Brain microvascular endothelial cell (primary cell): ENCODE measurements around the gene STK38L.

Source experiments
- DNase-seq: peaks from one replicate; pipeline ENCODE4 v3.0.0-alpha.2; 2020
- H3K27ac ChIP-seq: fragments of 250-450 bp; sonication (Bioruptor Pico); 2 replicates; pipeline ENCODE4 v1.5.1; 2020; ENCODE audit warnings: mild to moderate bottlenecking, moderate library complexity
- H3K27me3 ChIP-seq: fragments of 250-450 bp; sonication (Bioruptor Pico); replicated peaks from 2 replicates; pipeline ENCODE4 v1.5.1; 2020; ENCODE audit warnings: mild to moderate bottlenecking
- H3K36me3 ChIP-seq: fragments of 250-450 bp; sonication (Bioruptor Pico); replicated peaks from 2 replicates; pipeline ENCODE4 v1.5.1; 2020; ENCODE audit warnings: mild to moderate bottlenecking
- H3K4me3 ChIP-seq: 2 replicates; pipeline ENCODE4 v1.5.1; 2011; ENCODE audit warnings: low read depth, mild to moderate bottlenecking, control low read depth, low read length, moderate library complexity
- in situ Hi-C: cut with HindIII; loops from 2 replicates; pipeline ENCODE4 v1.10.0; 2017; ENCODE audit warnings: low sequenced_read_pairs, low pct_ligation_motif_present
- TF ChIP-seq, protein P1 (sequence below): IDR thresholded peaks from 2 replicates; pipeline ENCODE4 v1.5.1; 2011; ENCODE audit warnings: low read depth, mild to moderate bottlenecking, moderate library complexity, low read length, control low read depth, inconsistent platforms; ENCODE audit errors: missing control alignments

STK38L gene

DNA sequence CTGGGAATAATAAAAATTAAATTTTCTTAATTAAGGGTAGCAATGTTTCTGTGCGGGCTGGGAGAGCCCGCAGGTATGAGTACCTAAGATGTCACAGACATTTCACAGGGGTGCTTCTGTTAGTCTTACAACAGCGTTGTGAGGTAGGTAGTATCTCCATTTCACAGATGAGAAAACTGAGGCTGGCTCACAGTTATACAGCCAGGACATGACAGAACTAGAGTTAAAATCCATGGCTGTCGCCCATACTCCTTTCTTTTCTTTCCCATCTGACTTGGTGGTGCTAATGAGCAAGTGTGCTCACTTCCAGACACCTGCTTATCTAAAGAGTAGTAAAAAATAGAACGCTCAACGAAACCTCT is 90.6 kb downstream of the STK38L start:
- Histone ChIP-seq H3K27me3 (no peaks in the 10 kb centered on the region), H3K4me3 (no peak overlapping the region), H3K36me3 (no peaks in the 10 kb centered on the region), H3K27ac (no peak overlapping the region)
- in situ Hi-C loops, result no loop called here
- TF ChIP-seq, protein P1, sequence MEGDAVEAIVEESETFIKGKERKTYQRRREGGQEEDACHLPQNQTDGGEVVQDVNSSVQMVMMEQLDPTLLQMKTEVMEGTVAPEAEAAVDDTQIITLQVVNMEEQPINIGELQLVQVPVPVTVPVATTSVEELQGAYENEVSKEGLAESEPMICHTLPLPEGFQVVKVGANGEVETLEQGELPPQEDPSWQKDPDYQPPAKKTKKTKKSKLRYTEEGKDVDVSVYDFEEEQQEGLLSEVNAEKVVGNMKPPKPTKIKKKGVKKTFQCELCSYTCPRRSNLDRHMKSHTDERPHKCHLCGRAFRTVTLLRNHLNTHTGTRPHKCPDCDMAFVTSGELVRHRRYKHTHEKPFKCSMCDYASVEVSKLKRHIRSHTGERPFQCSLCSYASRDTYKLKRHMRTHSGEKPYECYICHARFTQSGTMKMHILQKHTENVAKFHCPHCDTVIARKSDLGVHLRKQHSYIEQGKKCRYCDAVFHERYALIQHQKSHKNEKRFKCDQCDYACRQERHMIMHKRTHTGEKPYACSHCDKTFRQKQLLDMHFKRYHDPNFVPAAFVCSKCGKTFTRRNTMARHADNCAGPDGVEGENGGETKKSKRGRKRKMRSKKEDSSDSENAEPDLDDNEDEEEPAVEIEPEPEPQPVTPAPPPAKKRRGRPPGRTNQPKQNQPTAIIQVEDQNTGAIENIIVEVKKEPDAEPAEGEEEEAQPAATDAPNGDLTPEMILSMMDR, result no peak
- no peak for DNase-seq

DNA sequence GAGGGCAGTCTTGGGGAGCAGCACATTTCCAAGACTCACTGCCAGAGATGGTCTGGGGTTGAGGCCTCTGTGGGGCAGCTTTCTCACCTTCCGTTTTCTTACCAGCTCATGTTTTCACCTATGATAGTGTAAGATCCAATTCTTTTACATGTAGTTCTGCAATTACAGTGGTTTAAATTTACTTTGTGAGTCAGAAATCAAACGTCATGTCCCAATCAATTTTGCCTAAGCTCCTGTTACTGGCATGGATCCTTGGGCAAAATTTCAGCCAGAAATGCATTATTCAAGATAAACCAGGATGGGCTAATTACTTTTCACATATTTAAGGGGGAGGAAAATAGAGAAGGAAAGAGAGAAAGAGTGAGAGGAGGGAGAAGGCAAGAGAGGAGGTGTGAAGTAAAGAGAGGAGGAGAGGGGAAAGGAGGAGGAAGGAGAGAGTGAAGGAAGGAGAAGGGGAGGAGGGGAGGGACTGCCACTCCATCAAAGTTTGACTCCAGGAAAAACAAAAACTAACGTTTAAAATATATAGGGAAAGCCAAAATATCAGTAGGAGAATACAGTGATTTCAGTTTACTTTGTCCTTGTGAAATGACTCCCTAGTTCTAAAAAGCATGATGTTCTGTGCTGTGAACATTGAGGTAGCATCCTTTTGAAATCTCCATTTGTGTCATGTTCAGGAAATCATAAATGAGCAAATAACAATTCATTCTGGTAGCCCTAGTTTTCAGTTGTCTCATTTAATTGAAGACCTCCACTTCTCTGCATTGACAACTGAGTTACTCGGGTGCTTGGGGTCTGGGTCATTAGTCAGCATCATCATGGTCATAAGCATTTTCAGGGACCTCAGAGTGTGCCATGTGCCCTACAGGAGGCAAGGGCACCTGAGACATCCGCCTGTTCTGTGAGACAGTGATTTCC is 91.5 kb downstream of the STK38L start:
- in situ Hi-C loops, result no loop called here
- no peak for DNase-seq
- Histone ChIP-seq H3K36me3 (no peaks in the 10 kb centered on the region), H3K27me3 (no peaks in the 10 kb centered on the region), H3K27ac (no peak overlapping the region), H3K4me3 (no peak overlapping the region)
- TF ChIP-seq, protein P1, result no peak

DNA sequence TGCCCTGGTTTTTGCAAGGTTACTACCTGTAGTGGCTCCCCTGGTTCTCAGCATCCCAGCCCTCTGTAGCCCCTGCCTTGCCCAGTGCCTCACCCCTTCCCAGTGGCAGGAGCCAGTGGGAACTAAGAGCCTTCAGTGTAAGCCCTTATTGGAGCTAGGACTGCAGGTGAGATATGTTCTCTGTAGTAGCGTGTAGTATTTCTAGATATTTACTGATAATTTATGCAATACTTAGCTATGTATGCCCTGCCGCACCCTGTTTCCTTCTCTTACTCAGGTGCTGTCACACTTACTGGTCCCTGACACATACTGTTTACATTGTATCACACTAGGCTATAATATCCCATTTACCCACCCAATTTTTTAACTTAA is 92.2 kb downstream of the STK38L start:
- Histone ChIP-seq H3K27ac (no peak overlapping the region), H3K36me3 (no peaks in the 10 kb centered on the region), H3K27me3 (no peaks in the 10 kb centered on the region), H3K4me3 (no peak overlapping the region)
- TF ChIP-seq, protein P1, result no peak
- DNase-seq, result no peak
- in situ Hi-C loops, result no loop called here

DNA sequence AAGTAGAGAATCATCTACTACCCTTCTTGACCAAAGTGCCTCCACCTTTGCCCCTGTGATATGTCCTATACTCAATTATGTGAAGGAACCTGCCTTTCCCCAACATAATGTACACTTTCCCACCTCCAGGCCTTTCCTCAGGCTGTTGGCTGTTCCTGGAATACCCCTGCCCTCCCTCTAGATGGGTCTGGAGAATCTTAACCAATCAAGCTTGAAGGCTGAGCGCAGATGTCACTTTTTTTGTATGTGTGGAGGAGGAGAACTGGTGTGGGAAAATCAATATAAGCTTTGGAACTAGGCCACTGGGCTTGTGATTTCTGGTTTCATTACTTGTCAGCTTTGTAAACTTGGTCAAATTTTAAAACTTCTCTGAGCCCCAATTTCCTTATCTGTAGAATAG is 93.3 kb downstream of the STK38L start:
- in situ Hi-C loops, result no loop called here
- DNase-seq, result no peak
- Histone ChIP-seq H3K27me3 (no peaks in the 10 kb centered on the region), H3K36me3 (no peaks in the 10 kb centered on the region), H3K4me3 (no peak overlapping the region), H3K27ac (no peak overlapping the region)
- TF ChIP-seq, protein P1, result no peak

DNA sequence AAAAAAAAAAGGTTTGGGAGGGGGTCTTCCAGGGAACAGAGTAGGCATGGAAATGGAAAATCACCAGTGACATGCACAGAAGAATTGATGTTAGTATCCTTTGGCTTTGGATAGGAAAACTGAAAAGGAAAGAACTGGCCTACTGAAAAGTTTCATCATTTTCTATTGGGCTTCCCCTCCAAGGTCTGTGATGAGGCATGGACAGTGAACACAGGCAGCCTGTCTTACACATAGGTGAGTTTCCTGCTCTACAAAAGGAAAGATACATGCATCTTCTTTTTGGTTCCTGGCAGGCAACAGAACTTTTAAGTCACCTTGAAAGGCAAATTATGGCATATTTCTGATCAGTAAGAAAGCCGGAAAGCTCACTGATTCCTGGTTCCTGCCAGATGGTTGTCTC is 94.4 kb downstream of the STK38L start:
- no peaks in the 10 kb centered on the region for H3K27me3 ChIP-seq
- H3K4me3 ChIP-seq, result no peak overlapping the region
- H3K27ac ChIP-seq, result no peak overlapping the region
- H3K36me3 ChIP-seq, result no peaks in the 10 kb centered on the region
- in situ Hi-C loops, result no loop called here
- no peak for DNase-seq
- TF ChIP-seq, protein P1, result no peak

DNA sequence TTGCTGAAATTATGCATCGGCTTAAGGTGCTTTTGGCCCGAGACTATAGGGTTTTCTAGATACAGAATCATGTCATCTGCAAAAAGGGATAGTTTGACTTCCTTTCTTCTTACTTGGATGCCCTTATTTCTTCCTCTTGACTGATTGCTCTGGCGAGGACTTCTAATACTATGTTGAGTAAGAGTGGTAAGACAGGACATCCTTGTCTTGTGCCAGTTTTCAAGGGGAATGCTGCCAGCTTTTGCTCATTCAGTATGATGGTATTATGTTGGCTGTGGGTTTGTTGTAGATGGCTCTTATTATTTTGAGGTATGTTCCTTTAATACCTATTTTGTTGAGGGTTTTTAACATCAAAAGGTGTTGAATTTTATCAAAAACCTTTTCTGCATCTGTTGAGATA is 96.9 kb downstream of the STK38L start:
- H3K27me3 ChIP-seq, result no peaks in the 10 kb centered on the region
- in situ Hi-C loops, result no loop called here
- no peak overlapping the region for H3K27ac ChIP-seq
- TF ChIP-seq, protein P1, result no peak
- H3K36me3 ChIP-seq, result no peaks in the 10 kb centered on the region
- H3K4me3 ChIP-seq, result no peak overlapping the region
- DNase-seq, result no peak
